Coronary artery (tissue), 2 donors: ENCODE measurements around the gene NDUFB4.
"Not testable (repeated sequence)": the region's sequence is repeated elsewhere in the genome, so short reads cannot be mapped to it uniquely, and the experiment has no call there.

Source experiments
- DNase-seq: peaks from one replicate; pipeline ENCODE4 v3.0.0-alpha.2; 2017; ENCODE audit warnings: low spot score
- H3K27ac ChIP-seq, 2 donors: fragments of 200-600 bp; sonication (generic); one replicate each; pipeline ENCODE4 v1.5.1; 2016 to 2019
- H3K4me3 ChIP-seq: fragments of 200-600 bp; sonication (generic); 2 replicates; pipeline ENCODE4 v1.5.1; 2016; ENCODE audit warnings: mild to moderate bottlenecking, moderate library complexity
- CTCF ChIP-seq: fragments of 200-600 bp; sonication (generic); IDR thresholded peaks from one replicate; pipeline ENCODE4 v1.5.1; 2019; ENCODE audit warnings: antibody characterized with exemption

The NDUFB4 gene

GRCh38 chr3:120622870-120623726 is 27.0 kb downstream of the NDUFB4 start:
- no peak for DNase-seq
- Histone ChIP-seq H3K27ac (no peak overlapping the region), H3K4me3 (no peak overlapping the region)
- no peak for TF ChIP-seq CTCF

GRCh38 chr3:120623727-120624093 is 27.6 kb downstream of the NDUFB4 start:
- Histone ChIP-seq H3K27ac (no peak overlapping the region), H3K4me3 (no peak overlapping the region)
- DNase-seq, result no peak
- TF ChIP-seq CTCF, result no peak

GRCh38 chr3:120625159-120625586 is 29.0 kb downstream of the NDUFB4 start:
- H3K4me3 ChIP-seq, result no peak overlapping the region
- no peak for TF ChIP-seq CTCF
- no peak overlapping the region for H3K27ac ChIP-seq
- no peak for DNase-seq

GRCh38 chr3:120634539-120634938 is 38.4 kb downstream of the NDUFB4 start:
- H3K4me3 ChIP-seq, result no peak overlapping the region
- no peak for TF ChIP-seq CTCF
- no peak for DNase-seq
- no peak overlapping the region for H3K27ac ChIP-seq

GRCh38 chr3:120636795-120637401 is 40.8 kb downstream of the NDUFB4 start:
- no peak for DNase-seq
- no peak for TF ChIP-seq CTCF

GRCh38 chr3:120637851-120638559 is 41.9 kb downstream of the NDUFB4 start:
- TF ChIP-seq CTCF, result no peak
- no peak overlapping the region for H3K4me3 ChIP-seq
- DNase-seq, result no peak
- H3K27ac ChIP-seq, result no peak overlapping the region

More at GRCh38 chr3:120636795-120637401, 40.8 kb downstream of the NDUFB4 start:
- Histone ChIP-seq H3K4me3 (no peak overlapping the region), H3K27ac (no peak overlapping the region)

- H3K4me3 ChIP-seq, DNase-seq, H3K27ac ChIP-seq: not testable (repeated sequence)
Observed at GRCh38 chr3:120638820-120639219, 42.7 kb downstream of the NDUFB4 start.
